ENCODE measurements around the gene LRRC4.

The LRRC4 gene

DNA sequence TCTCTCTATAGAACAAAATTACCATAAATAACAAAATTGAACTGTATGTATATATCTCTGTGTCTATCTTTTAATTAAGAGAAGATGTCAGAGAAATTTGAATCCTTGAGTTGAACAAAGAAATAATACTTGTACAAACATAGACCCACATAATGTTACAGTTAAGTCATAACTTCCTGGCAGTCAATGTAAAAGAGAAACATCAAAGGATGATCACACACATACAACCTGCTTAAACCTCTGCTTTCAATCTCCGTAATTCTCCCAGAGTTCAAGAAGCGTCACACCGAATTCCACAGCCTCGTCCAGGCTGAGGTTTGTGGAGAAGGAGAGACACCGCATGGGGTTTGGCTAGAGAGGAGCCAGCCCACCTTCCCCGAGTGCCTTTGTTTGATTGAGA, 40.1 kb upstream of the LRRC4 start:
- Histone ChIP-seq H3K27me3 (replicated peaks; ENCODE audit: control insufficient read depth, insufficient read depth, low read length) (no peaks in the 10 kb centered on the region), H3K4me3 (replicated peaks; ENCODE audit: low read depth, low read length) (no peak overlapping the region), H3K36me3 (ENCODE audit: control insufficient read depth, insufficient read depth, low read length) (peaks cover 24% of the 10 kb centered on the region)
- no peak for DNase-seq (ENCODE audit: extremely low read depth, insufficient read length)
- TF ChIP-seq, protein P1, sequence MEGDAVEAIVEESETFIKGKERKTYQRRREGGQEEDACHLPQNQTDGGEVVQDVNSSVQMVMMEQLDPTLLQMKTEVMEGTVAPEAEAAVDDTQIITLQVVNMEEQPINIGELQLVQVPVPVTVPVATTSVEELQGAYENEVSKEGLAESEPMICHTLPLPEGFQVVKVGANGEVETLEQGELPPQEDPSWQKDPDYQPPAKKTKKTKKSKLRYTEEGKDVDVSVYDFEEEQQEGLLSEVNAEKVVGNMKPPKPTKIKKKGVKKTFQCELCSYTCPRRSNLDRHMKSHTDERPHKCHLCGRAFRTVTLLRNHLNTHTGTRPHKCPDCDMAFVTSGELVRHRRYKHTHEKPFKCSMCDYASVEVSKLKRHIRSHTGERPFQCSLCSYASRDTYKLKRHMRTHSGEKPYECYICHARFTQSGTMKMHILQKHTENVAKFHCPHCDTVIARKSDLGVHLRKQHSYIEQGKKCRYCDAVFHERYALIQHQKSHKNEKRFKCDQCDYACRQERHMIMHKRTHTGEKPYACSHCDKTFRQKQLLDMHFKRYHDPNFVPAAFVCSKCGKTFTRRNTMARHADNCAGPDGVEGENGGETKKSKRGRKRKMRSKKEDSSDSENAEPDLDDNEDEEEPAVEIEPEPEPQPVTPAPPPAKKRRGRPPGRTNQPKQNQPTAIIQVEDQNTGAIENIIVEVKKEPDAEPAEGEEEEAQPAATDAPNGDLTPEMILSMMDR (IDR thresholded peaks at IDR 0.05; ENCODE audit: insufficient read depth, low read length, poor library complexity, severe bottlenecking) = no peak

DNA sequence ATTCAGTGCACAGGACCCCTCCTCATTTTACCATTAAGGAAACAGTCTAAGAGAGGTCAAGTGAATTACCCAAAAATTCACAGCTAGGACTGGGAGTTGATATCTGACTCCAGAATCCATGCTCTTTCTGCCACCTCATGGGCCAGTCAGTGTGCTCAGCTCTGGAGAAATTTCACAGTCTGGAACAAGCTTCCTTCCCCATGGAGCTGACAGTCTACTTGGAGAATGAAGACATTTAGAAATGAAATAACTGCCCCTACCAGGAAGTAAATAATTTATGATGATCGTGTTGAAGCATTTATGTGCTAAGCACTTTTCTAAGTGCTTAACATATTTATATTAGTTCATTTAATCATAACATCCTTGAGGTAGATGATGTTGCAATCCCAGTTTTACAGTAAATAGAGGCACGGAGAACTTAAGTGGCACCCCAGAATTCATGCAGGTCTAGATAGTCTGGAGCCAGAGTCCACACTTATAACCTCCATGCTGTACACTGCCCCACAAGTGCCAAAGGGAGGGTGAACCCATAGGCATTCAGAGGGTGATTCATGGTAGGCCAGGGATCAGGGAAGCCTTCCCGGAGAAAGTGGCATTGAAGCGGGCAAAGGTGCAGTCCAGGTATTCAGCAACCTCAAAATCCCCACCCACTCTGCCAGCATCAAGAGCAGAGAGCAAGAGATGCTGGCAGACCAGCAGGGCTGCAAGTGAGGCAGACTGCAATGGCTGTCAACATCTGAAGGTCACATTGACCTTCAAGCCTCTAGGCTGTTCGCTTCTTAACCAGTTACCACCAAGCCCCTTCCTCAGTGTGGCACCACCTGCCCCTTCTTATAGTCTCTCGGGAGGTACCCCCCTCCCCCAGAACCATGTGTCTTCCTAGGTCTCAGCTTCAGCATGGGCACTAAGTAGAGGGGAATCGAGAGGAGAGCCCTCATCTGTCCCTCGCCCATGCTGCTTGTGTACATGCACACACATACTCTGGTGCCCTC, 38.4 kb upstream of the LRRC4 start:
- Histone ChIP-seq H3K27me3 (replicated peaks; ENCODE audit: control insufficient read depth, insufficient read depth, low read length) (no peaks in the 10 kb centered on the region), H3K36me3 (ENCODE audit: control insufficient read depth, insufficient read depth, low read length) (peaks cover 26% of the 10 kb centered on the region), H3K4me3 (replicated peaks; ENCODE audit: low read depth, low read length) (no peak overlapping the region)
- no peak for DNase-seq (ENCODE audit: extremely low read depth, insufficient read length)
- TF ChIP-seq, protein P1 (IDR thresholded peaks at IDR 0.05; ENCODE audit: insufficient read depth, low read length, poor library complexity, severe bottlenecking) = no peak

DNA sequence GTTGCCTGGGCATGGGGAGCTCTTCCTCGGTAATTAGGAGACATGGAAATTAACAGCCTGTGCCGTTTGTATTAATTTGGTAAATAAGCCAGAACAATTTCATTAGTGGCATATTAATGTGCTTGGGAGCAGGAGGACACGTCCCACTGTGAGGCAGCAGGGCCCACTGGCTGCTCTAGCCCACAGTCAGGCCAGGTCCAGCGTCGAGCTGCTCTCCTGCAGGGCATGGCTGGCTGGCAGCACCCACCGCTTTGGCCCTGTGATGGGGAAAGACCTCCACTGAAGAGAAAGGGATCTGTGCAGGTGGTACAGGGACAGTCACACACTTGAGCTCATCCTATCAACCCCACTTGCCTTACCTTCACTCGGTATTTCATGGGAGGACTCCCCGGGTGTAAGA, 37.5 kb upstream of the LRRC4 start:
- Histone ChIP-seq H3K36me3 (ENCODE audit: control insufficient read depth, insufficient read depth, low read length) (peaks cover 20% of the 10 kb centered on the region), H3K27me3 (replicated peaks; ENCODE audit: control insufficient read depth, insufficient read depth, low read length) (no peaks in the 10 kb centered on the region), H3K4me3 (replicated peaks; ENCODE audit: low read depth, low read length) (no peak overlapping the region)
- TF ChIP-seq, protein P1 (IDR thresholded peaks at IDR 0.05; ENCODE audit: insufficient read depth, low read length, poor library complexity, severe bottlenecking) = no peak
- DNase-seq (ENCODE audit: extremely low read depth, insufficient read length) = no peak

DNA sequence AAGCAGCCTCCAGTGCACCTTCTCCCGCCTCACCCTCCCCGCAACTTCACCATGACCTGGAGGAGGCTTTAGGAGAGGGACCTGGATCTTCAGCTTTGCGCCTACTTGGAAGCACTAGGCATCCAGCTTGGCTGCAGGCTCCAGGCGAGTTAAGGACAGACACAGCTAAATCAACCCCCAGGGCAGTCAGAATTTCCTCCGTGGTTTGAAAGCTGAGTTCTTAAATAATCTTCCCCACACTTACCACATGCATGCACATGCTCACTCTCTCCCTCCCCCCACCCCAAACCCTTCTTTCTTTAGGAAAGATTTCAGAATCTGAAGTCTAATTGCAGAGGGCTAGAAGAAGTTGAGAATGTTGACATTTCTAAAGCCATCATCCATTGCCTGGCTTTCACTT, 36.7 kb upstream of the LRRC4 start:
- Histone ChIP-seq H3K36me3 (ENCODE audit: control insufficient read depth, insufficient read depth, low read length) (peaks cover 20% of the 10 kb centered on the region), H3K4me3 (replicated peaks; ENCODE audit: low read depth, low read length) (no peak overlapping the region), H3K27me3 (replicated peaks; ENCODE audit: control insufficient read depth, insufficient read depth, low read length) (no peaks in the 10 kb centered on the region)
- DNase-seq (ENCODE audit: extremely low read depth, insufficient read length) = no peak
- TF ChIP-seq, protein P1 (IDR thresholded peaks at IDR 0.05; ENCODE audit: insufficient read depth, low read length, poor library complexity, severe bottlenecking) = no peak

DNA sequence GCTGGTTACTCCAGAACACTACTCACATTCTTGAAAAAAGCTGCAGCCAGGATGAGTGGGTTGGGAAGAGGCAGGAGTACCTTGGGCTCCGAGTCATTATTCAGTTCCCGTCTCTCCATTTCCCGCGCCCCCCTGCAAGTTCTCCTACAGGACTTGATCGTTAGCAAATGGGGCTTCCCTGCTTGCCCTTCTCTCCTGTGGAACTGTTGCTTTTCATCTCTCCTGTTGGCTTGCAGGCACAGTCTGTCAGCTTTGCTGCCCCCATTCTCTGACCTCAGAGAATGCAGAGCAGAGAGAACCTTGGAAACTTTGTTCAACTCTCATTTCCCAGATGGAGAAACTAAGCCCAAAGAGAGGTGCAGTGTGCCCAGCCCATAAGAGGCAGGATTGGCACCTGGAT, 35.6 kb upstream of the LRRC4 start:
- TF ChIP-seq, protein P1 (IDR thresholded peaks at IDR 0.05; ENCODE audit: insufficient read depth, low read length, poor library complexity, severe bottlenecking) = no peak
- no peaks in the 10 kb centered on the region for H3K27me3 ChIP-seq (replicated peaks; ENCODE audit: control insufficient read depth, insufficient read depth, low read length)
- DNase-seq (ENCODE audit: extremely low read depth, insufficient read length) = no peak
- H3K36me3 ChIP-seq (ENCODE audit: control insufficient read depth, insufficient read depth, low read length) = peaks cover 22% of the 10 kb centered on the region
- no peak overlapping the region for H3K4me3 ChIP-seq (replicated peaks; ENCODE audit: low read depth, low read length)

All from GM06990 (cell line).